Stimulated activated CD4-positive, alpha-beta T cell treated with anti-CD3 and anti-CD28 coated beads, TNF-alpha, amount 100 ng/mL, for 48 hours (primary cell): ENCODE results near the gene PRKCQ.

ENCODE experiments used
- DNase-seq, 3 donors: peaks; one replicate each; pipeline ENCODE4 v3.0.0-alpha.2; 2020; ENCODE audit warnings: low read depth in 3 of 3

Gene PRKCQ

DNA sequence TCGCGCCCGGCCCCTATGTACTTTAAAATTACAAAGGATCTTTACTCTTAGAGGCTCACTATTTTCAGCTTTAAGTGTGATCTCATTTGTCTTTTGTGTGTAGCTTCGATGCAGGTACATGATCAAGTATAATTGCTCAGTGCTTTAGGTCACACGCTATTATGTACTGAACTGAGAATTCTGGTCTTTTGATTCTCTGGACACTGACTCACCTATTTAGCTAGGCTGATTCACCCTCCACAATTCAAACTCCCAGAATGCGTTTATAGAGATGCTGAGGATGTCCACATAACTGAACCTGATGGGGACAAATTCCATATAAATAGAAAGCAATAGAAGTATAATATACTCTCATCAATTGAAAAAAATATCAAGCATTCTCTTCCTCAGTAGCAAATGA is 57.8 kb downstream of the PRKCQ start:
- DNase-seq: no peak

DNA sequence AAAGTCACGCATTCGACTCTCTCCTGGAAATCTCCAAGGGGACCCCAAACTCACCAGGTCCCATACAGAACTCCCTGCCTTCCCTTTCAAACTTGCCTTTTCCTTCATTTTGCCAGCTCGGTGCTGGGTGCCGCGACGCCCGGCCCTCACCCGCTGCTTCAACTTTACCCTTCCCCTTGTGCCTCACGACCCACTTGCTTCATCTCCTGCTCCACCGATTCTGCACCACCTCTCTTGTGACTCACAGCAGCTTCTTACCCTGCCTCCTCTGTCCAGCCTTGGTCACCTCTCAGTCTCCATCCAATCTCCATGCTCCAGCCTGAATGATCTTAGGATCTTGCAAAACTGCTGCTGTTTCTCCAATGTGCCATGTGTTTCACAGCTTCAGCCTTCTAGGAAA is 59.9 kb downstream of the PRKCQ start:
- DNase-seq: no peak

DNA sequence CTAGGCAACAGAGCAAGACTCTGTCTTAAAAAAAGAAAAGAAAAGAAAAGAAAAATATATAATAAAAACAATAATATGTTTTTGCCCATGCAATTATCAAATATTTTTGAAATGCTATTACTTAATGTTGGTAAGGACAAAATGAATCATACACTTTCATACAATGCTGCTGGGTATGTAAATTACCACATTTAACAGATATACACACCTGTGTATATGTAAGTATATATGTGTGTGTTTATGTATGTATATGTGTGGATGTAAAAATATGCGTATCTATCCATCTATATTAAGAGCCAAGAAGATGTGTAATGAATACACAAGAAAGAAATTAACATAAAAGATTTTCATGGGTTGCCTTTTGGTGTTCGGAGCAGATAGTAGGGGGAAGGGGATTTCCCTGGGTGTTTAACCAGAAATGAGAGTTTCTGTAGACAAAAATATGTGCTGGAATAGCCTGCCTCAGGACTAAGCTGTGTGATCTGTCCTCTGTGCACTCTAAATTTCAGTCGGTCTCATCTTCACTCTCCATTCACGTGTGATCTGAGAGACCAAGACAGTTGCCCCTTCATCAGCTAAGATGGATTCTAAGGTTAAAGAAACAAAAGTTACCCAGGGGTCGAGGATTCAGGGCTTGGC is 61.2 kb downstream of the PRKCQ start:
- no peak for DNase-seq

DNA sequence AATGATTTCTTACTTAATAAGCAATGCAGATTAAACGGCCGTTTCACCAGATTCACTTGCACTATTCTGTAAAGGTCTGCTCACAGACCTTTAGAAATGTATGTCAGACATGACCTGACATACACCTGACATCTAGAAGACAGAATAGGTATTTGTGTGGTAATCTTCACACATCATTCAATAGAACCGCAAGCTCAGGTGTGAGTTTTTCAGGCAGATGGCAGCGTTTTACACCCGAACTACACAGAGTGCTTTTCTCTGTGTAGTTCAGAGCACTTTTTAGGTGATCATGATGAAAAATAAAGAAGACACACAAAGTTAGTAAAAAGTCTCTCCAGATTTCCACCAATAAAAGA is 63.2 kb downstream of the PRKCQ start:
- DNase-seq: no peak

DNA sequence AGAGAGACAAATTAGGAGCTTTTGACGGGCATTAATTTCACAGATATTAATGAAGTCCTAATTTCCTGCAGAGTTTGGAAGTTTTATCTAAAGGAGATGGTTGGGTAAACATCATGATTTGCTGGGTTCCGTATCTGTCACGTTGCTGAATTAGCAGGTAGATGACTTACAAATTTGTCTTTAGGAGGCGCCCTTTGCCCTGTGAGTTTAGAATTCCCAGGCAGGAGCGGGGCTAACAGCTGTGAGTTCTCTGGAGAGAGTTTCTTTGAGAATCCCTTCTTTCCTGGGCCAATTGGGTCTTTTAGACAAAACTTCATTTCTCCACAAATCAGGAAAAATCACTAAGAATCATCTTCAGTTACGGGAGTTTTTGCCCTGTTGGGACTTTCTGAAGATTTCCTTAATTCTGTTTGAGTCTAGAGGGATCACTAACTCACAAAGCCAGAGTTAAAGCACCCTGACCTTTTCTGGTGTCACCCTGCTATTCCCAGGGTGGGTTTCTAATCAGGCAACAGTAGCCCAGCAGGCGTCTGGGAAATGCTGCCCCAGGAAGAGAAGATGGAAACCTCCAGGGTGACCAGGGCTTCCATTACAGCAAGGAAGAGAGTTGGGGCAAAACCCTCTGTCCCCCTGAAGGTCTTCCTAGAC is 63.7 kb downstream of the PRKCQ start:
- no peak for DNase-seq

DNA sequence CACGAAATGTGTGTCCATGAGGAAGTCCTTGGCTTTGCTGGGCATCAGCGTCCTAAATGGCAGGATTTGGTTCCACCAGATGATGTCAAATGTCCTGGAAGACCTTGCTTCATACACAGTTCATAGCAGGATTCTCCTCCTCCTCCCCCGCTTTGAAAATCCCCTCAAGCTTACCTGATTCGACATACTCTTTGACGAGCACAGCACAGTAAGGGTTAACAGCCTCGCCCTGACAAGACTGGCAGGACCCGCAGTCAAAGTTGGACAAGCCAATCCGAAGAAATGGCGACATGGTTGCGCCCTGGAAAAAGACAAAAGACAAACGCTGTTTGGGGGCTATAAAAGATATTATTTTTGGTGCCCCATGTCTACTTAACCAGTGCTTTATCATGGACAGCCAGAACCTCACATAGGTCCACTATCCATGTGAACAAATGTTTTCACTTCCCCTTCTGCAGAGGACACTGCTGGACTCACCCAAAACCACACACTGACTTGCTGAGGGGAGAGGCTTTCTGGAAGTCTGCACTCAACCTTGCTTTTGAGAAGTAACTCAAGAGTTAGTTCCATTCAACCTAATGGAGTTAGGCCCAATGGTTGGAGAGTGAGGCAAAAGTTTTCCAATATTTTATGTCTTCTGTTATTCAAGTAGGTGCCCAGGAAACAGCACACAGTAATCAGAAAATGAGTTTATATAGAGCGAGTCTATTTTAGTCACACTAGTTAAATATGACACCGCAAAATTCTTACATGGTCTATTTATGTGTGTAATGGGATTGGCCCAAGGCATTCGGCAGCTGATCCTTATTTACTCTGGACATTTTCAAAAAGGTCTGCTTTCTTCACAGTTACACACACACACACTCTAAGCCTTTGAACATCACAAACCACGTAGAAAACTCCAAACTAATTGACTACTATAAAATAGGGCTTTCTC is 65.0 kb downstream of the PRKCQ start:
- no peak for DNase-seq

DNA sequence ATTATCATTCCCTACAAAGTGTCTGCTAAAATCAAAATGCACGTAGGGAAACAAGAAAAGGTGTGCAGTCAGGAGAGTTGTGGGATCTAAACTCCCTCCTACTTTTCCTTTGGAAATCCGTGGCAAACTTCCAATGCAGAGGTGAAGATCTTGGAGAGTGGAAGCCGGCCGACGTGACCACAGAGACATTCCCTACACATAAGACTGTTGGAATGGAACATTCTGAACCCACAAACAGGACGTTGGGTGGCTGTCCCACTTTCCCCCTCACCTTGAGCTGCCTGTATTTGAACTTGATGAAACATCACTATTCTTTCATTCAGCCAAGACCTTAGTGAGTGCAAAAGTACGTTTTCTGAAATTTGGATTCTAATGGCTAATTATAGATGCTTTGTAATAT is 65.9 kb downstream of the PRKCQ start:
- no peak for DNase-seq

DNA sequence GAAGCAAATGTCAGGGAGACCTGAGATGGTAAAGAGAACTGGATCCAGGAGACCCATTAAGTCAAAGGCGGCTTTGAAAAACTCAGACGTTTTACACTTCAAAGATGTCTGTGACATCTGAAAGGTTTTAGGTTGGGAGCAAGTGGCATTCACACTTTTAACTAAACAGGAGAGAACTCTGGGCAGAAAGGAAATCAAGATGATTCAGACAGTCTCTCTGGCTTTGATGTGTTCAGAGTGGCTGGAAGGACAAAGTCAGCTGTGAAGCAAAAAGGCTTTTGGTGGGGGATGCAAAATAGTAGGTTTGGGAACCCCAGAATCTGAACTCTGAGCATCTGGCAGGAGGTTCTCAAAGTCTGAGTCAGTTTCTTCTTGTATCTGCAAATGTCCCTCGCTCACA is 66.6 kb downstream of the PRKCQ start:
- no peak for DNase-seq

DNA sequence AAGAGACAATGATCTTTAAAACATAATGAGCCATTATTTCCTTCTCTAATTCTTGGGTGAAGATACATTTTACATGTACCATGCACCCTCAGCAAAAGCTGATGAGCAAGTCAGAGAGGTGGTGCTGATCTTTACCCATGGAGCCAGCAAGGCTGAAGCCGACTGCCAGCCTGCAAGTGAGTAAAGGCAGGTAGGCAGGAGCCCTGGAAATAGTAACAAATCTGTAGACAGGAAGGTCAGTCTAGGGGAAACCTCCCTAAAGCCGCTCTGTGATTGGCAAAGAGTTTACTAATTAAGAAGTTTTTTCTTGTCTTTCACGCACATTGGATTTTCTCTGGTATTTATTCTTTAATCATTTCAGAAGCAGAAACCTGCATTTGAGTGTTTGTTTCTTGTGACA is 67.9 kb downstream of the PRKCQ start:
- DNase-seq: no peak

DNA sequence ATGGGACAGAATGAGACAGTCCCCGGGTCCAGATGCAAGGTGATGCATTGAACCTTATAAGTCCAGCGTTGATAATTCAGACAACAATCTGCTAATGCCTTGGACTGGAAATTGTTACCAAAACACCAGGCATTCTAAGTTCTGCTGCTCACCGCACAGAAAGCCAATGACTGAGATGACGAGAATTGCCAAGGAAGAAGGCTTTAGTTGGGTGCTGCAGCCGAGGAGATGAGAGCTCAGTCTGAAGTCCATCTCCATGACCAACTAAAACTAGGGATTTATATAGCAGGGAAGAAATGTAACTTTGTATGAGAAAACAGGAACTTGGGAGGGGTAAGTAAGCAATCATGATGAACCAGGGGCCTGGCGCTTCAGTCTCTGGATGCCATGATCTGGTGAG is 68.7 kb downstream of the PRKCQ start:
- no peak for DNase-seq

DNA sequence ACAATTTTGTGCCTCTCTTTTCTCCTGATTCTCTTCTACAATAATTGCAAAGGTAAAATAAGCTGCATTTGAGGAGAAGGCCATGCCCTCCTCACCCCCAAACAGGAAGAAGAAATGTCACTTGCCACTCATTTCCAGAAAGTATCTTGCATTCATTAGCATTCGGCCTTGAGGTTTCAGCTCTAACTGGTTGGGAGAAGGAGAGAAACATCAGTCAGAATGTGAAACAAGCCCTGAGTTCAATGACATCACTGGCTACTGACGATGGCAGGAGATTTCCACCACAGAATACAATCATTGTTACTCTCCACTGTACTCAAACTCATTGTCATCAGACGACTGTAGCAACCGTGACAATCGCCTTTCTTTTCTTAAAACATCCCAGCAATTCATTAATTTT is 72.8 kb downstream of the PRKCQ start:
- DNase-seq: no peak

DNA sequence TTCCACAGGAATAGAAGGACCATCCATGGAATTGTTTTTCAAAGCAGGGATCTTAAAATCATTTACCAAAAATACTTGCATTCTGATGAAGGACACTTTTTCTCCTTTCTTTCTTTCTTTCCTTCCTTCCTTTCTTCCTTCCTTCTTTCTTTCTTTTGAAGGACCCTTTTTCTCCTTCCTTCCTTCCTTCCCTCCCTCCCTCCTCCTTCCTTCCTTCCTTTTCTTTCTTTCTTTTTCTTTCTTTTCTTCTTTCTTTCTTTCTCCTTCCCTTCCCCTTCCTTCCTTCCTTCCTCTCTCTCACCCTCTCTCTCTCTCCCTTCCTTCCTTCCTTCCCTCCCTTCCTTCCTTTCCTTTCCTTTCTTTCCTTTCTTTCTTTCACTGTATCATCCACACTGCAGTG is 74.8 kb downstream of the PRKCQ start:
- DNase-seq: no peak

DNA sequence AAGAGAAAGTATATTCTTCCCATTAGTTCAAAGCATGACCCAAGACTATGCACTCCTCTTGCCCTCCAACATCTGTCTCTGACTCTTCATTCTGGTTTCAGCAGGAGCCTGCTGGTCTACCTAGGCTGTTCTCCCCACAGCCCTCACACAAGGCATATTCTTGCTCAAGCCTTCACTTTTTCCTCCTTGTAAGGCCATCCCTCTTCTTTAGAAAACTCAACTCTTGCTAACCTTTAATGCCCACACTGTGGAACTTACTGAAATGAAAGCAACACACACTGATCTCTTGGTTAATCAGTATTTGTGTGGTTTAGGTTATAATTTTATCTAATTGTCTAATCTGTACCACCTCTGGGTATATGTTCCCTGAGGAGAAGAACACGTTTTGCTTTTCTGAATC is 75.8 kb downstream of the PRKCQ start:
- peak; percentile 32 to 38 (median 38) for DNase-seq

DNA sequence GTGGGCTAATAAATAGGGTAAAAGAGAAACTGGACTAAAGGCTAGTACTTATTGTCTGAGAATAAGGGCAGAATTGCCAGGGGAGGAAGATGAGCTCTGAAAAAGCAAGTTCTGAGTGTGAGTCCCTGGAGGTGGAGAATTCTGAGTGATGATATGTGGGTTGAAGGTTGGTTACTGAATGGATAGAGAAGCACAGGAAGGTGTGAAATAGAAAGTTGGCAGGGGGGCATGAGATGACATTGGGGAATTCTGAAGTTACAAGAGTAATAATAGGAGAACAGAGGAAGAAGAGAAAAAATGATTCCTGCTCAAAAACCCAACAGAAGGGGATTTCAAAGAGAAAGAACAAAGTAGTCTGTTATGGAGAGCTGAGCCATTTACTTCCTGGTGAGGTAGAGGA is 76.9 kb downstream of the PRKCQ start:
- no peak for DNase-seq

DNA sequence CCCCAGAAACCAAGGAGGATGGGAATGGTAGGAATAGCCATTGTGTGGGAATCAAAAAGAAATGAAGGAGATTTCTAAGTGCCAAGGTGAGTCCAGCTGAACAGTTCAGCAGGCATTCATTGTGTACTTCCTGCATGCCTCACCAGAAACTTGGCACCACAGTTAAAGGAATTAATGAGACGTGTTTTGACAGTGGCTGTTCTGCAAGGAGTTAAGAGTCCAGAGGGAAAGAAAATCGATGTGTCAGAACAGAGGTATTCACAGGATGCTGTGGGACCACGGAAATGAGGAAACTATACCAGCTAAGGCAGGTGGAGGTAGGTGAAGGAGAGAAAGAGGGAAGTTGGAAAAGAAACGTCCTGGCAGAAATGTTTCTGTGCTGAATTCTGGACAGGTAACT is 78.1 kb downstream of the PRKCQ start:
- DNase-seq: no peak

DNA sequence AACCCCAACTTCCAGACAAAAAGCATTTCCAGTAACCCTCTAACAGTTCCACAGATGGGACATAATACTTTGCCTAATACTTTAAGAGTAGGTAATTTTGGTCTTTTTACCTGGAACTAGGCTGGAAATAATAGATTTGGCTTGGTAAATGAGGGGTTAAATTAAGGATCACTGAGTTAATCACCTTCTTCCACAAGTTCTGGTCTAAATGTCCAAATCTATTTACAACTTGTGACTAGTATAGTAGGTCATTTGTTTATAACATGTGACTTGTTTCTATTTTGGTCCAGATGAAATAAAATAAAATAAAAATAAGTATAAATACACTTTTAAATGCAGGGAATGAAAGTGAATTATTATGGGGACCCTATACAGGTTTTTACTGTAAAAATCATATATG is 80.1 kb downstream of the PRKCQ start:
- DNase-seq: no peak

DNA sequence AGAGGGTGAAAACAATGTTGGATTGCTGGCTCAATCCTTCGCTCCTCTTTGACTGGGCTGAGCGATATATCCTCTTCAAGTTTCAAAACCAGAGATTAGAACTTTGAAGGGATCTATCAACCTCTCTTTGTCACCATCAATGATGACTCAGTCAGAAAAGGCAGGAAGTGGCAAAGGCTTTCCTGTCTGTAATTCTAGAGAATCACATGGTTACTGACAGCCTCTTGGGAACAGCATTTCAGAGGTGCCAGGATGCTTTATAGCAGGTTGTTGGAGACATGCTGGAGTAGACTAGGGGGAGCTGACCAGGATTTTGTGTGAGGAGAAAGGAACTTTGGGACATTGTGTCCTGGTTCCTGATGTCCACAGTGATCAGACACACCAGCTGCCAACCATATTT is 81.3 kb downstream of the PRKCQ start:
- no peak for DNase-seq

DNA sequence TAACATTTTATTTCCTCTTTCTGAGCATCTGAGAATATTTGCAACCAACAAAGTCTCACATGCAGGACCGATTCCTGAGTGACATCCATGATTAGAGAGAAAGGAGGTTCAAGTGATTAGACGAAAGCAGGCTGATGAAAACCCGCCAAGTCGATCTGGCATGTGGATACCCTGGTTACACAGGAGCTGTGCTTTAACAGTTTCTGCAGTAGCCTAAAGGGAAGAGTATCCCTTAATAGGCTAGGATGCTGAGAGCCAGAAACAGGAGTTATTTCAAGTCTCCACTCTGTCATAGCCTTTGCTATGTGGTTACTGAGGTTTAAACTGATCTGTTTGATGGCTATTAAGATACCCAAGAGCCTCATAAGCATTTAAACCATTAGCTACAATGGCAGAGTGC is 82.5 kb downstream of the PRKCQ start:
- no peak for DNase-seq

DNA sequence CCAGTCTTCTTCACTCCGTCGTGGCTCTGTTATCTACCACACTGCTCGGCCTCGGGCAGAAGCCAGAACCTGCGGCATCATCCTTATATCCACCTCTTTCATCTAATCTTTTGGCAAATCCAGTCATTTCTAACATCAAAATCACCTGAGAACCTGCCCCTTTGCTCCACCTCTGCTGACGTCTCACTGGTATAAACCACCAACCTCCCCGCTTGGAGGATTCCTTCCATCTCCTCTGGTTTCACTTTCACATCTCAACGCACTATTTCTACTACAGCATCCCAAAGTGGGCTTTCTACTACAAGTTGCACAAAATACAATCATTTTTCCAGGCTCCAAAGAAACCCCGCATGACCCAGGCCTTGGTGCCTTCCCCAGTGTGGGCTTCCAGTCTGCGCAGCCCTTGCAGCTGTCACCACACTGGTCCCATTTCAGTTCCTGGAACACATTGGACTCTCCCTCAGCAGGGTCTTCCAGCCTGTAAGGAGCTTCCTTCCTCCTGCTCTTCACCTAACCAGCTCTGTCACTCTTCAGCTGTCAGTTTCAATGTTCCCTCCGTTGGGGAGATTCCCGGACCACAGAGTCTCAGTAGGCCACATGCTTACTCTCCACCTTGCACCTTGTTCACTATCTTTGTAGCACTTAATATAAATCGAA is 85.0 kb downstream of the PRKCQ start:
- no peak for DNase-seq

DNA sequence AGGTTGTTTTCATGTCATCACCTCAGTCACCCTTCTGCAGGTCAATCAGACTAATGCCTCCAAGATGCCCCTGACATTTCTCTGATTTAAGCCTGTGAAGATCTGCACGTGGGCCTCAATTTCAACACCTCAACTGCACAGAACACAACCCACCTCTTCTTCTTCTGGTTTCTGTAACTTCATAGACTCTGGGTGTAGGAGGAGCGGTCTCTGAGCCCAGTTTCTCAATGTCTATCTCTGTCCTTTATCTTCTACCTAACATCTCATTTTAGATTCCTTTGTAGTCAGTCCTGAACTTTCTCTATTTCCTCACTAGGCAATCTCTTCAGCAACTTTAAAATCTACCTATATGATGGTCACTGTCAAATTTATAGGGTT is 85.6 kb downstream of the PRKCQ start:
- no peak for DNase-seq

DNA sequence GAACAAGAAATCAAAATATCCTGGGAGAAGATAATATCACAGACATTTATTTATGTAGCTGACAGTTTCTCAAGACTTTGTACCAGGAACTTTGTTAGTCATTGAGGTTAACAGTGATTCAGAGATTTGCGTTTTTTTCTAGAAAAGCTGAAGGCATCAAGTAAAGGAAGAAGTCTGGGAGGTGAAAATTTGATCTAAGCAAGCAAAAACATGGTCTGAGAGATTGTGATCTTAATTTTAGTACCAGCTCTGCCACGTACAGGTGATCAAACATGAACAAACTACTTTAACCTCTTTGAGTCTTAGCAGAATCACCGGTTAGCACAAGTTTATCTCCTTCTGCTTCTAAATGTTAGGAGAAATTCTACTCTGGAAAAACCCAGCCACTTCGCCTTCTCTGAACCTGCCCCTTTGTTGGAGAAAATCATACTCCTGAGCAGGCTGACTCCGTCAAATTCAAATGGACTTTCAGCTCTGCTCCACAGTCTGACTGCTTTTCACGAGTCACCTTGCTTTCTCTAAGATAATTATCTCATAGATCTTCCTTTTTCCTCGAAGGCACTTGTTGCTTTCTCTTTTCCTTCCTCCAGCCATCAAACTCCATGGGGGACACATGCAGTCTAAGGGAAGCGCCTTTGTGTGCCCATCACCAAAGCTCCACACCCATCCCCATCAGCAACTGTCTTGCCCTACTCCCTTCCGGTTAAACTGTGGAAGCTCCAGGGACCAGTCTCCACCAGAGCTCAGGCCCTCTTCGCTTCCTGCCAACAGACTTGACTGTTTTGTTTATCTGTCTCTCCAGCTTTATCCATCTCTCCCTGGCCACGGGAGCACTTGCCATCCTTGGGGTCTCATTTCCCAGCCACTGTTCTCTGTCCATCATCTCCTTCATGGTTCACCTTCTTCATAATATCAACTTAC is 86.3 kb downstream of the PRKCQ start:
- DNase-seq: no peak
